Smooth muscle cell of the brain vasculature (primary cell): ENCODE data around the gene SPTBN4.
A peak's percentile ranks its signal among the peaks of the same experiment; 100 is the strongest.
"Not testable (repeated sequence)": the region's sequence is repeated elsewhere in the genome, so short reads cannot be mapped to it uniquely, and the experiment has no call there.

Source experiments
- DNase-seq: peaks from one replicate; pipeline ENCODE4 v3.0.0-alpha.2; 2012; ENCODE audit warnings: low read depth, low spot score

SPTBN4 gene

DNA sequence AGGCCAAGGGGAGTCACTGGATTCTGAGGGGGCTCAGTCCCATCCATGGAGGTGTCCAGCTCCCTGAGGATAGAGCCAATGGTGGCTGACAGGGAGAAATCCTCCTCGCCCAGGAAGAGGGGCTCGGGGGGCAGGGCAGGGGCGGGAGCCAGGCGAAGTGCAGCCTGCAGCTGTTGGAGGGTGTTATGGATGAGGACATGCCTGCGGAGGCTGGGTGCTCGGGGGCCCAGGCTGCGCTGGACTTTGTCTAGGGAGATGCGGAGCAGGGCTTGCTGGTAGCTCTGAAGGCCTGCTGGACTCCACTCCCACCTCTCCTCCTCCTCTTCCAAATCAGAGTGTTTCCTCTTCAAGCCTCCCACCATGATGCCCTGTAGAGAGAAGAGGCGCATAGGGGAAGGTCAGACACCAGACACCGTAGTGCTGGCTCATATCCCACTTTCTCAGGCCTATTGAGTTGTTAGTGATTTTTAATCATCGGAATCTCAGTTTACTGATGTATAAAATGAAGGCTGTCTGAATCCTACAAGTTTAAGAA lies 25.0 kb upstream of the SPTBN4 start:
- DNase-seq = no peak

DNA sequence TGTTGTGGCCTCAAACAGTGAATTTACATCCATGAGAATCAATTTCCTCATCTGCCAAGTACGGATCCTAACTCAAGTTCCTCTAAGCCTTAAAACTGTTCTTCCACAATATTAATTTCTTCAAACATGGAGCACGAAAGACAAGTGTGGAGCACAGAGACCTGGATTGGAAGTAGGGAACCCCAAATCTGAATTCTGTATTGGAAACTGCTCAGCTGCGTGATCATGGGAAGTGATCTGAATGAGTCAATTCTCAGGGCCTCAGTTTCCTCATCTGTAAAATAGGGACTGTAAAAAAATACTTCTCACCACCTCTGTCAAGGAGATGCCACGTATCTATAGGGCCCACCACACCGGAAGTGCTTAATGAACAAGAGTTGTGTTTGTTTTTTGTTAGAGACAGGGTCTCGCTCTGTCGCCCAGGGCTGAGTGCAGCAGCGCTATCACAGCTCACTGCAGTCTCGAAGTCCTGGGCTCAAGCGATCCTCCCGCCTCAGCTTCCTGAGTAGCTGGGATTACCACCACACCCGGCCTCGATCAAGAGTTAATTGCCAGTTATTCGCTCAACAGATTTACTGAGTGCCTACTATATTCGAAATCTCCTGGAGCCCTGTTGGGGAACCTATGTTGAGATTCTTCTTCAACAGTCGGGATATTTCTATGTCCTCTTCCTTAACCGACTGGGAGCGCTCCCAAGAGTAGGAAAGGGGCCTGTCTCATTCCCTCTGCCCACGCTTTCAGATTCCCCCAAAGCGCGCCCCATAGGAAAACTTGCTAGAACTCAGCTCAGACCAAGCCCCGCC lies 24.3 kb upstream of the SPTBN4 start:
- no peak for DNase-seq

DNA sequence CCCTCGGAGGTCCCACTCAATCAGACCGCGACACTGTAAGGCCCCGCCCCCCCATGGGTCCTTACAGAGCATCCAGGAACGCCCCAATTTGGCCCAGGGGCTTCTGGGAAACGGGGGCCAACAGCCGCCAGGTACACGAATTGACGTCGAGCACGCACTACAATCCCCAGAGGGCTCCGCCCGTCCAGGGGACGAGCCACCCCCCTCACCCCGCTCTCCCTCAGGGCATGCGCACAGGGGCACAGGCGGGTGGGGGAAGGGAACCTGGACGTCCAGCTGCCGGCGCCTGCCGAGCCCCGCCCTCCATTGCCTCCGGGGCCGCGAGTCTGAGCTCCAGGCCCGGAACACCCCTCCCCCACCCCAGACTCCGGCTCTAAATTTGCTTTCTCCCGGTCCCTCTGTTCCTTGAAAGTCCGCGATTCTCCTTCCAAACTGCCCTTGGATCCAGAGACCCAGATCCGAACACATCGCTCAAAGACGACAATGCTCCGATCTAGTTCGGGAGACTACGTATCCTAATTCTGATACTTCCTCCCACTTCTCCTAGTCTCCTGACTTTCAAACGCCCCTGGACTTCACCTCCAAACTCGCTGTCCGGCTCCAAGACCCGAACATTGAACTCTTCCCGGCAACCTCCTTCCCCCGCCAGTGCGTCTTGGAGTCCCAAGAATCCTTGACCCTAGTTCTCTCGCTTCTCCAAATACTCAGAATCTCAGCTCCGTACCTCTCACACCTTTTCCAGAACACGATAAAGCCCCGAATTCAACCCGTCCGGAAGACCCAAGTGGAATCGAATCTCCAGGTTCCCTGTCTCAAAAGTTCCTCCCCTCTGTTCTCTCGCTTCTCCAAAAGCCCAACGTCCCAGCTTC lies 23.4 kb upstream of the SPTBN4 start:
- peak; percentile 99 for DNase-seq

DNA sequence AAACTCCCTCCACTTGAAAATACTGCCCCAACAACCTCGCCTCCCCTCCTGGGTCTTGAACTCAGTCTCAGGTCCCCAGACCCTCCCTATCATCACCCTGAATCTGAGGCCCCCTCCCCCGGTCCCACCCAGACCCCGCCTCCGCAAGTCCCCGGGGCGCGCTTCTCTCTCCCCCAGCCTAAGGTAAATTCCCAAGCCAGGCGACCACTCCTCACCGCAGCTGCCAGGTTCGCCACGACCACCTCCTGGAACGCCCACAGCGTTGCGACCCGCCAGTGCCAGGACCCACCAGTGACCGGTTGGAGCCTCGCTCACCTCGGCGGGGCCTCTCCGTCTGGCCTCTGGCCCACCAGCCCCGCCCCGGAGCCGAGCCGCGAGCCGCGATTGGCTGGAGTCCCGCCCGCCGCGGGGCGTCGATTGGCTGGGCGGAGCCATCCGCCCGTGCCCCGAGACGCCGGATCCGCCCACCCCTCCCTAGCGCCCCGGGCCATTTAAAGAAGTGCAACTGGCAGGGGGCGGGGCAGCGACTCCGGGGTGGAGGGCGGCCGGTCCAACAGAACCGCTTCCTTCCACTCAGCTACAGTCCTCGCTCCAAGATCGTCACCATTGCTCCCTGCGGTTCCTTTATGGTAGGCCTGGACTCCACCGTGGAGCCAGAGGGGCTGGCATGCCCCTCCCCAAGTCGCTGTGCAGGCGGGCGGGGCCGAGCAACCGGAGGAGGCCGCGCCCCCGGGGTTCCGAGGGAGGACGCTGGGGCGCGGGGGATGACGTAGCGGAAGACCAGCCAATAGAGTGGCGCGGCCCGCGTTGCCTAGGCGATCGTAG lies 22.6 kb upstream of the SPTBN4 start, which contains the start of gene SERTAD3:
Gene SERTAD3, minus strand, starts transcription at position 336 of the 825 bp plus-strand sequence. CDS start 2,255 bp downstream, outside the sequence.
- DNase-seq = peak; percentile 87

DNA sequence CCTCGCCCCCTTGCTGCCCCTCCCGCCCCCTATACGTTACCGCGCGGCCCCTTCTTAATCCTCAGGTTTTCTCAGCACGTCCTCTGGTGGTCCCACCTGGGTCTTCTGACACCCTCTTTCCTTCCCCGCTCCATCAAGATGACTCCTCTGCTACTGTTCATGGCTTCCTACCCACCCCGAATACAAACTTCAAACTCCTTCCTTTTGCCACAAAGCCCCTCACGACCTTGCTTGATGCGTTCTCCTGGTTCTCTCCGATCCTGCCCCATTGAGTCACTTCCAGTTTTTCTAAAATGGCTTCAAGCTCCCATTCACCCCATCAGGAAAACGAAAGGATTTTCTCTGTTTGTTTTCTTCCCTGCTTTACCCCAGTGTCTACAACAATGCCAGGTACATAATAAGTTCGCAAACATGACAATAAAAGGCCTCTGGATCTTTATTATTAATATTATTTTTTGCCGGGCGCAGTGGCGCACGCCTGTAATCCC lies 21.9 kb upstream of the SPTBN4 start:
- no peak for DNase-seq

GRCh38 chr19:40445780-40446262 lies 21.0 kb upstream of the SPTBN4 start:
- DNase-seq = no peak

DNA sequence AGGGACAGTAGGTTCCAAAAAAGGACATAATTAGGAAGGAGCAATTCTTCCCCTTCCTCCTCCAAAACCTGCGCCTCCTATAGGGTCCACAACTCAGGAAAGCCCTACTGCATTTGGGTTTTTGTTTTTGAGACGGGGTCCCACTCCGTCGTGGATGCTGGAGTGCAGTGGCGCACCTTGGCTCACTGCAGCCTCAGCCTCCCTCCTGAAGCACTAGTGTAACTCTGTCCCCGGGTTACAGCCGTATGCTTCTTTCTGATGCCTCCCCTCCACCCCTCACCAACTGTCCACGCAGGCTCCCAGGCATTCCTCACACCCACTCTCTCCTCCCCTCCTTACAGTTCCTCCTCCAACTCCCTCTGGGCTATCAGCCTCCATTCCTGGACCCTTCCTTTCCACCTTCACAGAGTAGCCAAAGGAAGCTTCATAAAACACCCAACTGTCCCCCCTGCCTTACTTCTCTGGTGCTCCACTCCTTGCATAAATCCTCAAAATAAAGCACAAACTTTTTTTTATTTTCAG lies 20.5 kb upstream of the SPTBN4 start:
- no peak for DNase-seq

DNA sequence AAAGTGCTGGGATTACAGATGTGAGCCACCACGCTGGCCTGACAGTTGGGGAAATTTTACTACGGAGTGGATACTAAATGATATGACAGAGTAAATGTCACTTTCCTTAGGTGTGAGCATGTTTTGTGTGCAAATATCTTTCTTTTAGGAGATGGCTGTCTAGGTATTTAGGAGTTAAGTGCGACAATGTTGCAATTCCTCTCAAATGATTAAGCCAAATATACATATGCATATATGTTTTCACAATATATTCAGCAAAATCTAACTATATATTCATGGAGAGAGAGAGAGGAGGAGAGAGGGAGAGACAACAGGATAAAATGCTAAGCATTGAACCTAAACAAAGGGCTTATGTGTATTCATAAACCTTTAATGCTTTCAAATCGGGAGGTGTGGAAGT lies 17.3 kb upstream of the SPTBN4 start:
- DNase-seq = no peak

- no peak for DNase-seq
Observed at GRCh38 chr19:40450664-40451063, 16.1 kb upstream of the SPTBN4 start.

GRCh38 chr19:40452016-40452415 lies 14.8 kb upstream of the SPTBN4 start:
- DNase-seq = no peak

GRCh38 chr19:40453151-40453735 lies 13.6 kb upstream of the SPTBN4 start:
- DNase-seq = no peak

- not testable (repeated sequence) for DNase-seq
Observed at GRCh38 chr19:40453943-40454342, 12.9 kb upstream of the SPTBN4 start.

- DNase-seq = no peak
Observed at GRCh38 chr19:40457048-40457447, 9.8 kb upstream of the SPTBN4 start.

DNA sequence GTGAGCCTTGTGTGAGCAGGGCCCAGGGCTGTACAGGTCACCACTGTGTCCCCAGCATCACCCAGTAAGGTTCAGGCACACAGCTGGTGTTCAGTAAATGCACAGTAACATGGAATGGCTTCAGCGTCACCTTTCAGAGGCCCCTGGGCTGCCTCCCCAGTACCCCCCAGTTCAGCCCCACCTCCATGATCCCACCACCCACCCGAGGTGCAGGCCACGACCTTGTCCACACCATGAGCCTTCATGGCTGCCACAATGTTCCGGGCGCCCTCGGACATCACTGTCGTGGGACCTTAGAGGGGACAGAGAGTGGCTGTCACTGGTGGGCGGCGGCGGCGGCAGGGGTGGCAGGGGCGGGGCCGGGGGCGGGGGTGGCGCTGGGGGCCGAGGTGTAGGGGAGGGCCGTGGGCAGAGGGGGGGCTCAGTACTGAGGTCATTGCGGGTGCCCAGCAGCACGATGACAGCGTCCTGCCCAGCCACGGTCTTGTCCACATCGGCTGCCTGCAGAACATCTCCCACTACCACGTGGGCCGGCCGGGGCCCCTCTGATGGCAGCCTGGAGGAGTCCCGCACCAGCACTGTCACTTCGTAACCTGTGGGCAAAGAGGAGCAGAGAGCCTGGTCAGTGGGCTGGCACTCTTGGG lies 8.7 kb upstream of the SPTBN4 start:
- DNase-seq = no peak

- no peak for DNase-seq
Observed at GRCh38 chr19:40458597-40458974, 8.2 kb upstream of the SPTBN4 start.

GRCh38 chr19:40460185-40460584 lies 6.6 kb upstream of the SPTBN4 start:
- DNase-seq = no peak

DNA sequence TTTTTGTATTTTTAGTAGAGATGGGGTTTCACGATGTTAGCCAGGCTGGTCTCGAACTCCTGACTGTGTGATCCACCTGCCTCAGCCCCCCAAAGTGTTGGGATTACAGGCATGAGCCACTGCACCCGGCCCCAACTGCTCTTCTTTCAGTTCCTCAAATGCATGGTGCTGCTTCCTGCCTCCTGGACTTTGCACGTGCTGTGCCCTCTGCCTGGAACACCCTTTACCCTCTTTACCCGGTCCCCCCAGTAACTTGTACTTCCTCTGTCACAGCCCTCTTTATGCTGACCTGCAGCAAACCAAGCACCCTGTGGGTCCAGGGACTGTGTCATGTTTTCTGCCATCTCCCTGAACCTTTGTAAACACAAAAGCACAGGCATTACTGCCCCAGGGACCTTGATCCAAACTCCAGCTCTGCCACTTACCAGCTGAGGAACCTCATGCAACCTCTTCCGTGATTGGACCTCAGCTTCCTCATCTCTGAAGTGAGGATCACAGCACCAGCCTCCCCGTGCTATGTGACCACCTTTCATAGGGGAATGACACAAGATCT lies 5.1 kb upstream of the SPTBN4 start:
- no peak for DNase-seq

GRCh38 chr19:40463587-40464037 lies 3.2 kb upstream of the SPTBN4 start:
- DNase-seq = not testable (repeated sequence)
